DND-41 (cell line): ENCODE measurements around the gene SYNDIG1.

Source experiments
- ATAC-seq: fragments of 200-7000 bp; cut with Tn5 transposase; 3 replicates; pipeline ENCODE4 v1.9.1; 2021; ENCODE audit warnings: low read depth; ENCODE audit not compliant: insufficient read depth
- DNase-seq: peaks from one replicate; pipeline ENCODE4 v3.0.0-alpha.2; 2020
- H2AFZ ChIP-seq: 2 replicates; pipeline ENCODE4 v1.6.0; 2012; ENCODE audit warnings: low read depth, low read length
- H3K27ac ChIP-seq: 2 replicates; pipeline ENCODE4 v1.5.1; 2012; ENCODE audit warnings: low read length, inconsistent platforms
- H3K27me3 ChIP-seq: fragments of 200-600 bp; sonication (generic); 2 replicates; pipeline ENCODE4 v1.6.0; 2012; ENCODE audit warnings: low read length, mild to moderate bottlenecking, inconsistent platforms; ENCODE audit not compliant: insufficient read depth, poor library complexity
- H3K36me3 ChIP-seq: 2 replicates; pipeline ENCODE4 v1.5.1; 2012; ENCODE audit warnings: low read length, inconsistent platforms; ENCODE audit not compliant: insufficient read depth
- H3K4me1 ChIP-seq: 2 replicates; pipeline ENCODE4 v1.5.1; 2012; ENCODE audit warnings: mild to moderate bottlenecking, low read length; ENCODE audit not compliant: insufficient read depth
- H3K4me2 ChIP-seq: 2 replicates; pipeline ENCODE4 v1.6.0; 2012; ENCODE audit warnings: mild to moderate bottlenecking, moderate library complexity, low read length, inconsistent platforms; ENCODE audit not compliant: insufficient read depth
- H3K4me3 ChIP-seq, 2 experiments: fragments of 200-600 bp in 1 of 2; shearing (Covaris generic) in 1 of 2; 2 replicates each; pipeline ENCODE4 v1.5.1; 2012 to 2016; ENCODE audit warnings: inconsistent platforms in 2 of 2, low read length in 2 of 2, mild to moderate bottlenecking in 2 of 2, low read depth in 1 of 2, moderate library complexity in 1 of 2
- H3K79me2 ChIP-seq: 2 replicates; pipeline ENCODE4 v1.6.0; 2012; ENCODE audit warnings: low read length, inconsistent platforms; ENCODE audit not compliant: insufficient read depth
- H3K9ac ChIP-seq: 2 replicates; pipeline ENCODE4 v1.6.0; 2012; ENCODE audit warnings: low read depth, mild to moderate bottlenecking, inconsistent platforms, low read length, moderate library complexity
- H3K9me3 ChIP-seq: 2 replicates; pipeline ENCODE4 v1.5.1; 2012; ENCODE audit warnings: low read length, moderate library complexity, mild to moderate bottlenecking, inconsistent platforms; ENCODE audit not compliant: insufficient read depth, severe bottlenecking
- H4K20me1 ChIP-seq: 2 replicates; pipeline ENCODE4 v1.6.0; 2012; ENCODE audit warnings: low read length; ENCODE audit not compliant: insufficient read depth
- CTCF ChIP-seq: IDR thresholded peaks from 2 replicates; pipeline ENCODE4 v1.5.1; 2012; ENCODE audit warnings: borderline replicate concordance, low read length, moderate library complexity, mild to moderate bottlenecking; ENCODE audit not compliant: poor library complexity, severe bottlenecking; ENCODE audit errors: extremely low read depth
- EZH2 ChIP-seq: IDR thresholded peaks from 3 replicates; pipeline ENCODE4 v1.6.1; 2012; ENCODE audit warnings: borderline replicate concordance, low read depth, mild to moderate bottlenecking, moderate library complexity, low read length, inconsistent platforms; ENCODE audit not compliant: severe bottlenecking

SYNDIG1 gene

DNA sequence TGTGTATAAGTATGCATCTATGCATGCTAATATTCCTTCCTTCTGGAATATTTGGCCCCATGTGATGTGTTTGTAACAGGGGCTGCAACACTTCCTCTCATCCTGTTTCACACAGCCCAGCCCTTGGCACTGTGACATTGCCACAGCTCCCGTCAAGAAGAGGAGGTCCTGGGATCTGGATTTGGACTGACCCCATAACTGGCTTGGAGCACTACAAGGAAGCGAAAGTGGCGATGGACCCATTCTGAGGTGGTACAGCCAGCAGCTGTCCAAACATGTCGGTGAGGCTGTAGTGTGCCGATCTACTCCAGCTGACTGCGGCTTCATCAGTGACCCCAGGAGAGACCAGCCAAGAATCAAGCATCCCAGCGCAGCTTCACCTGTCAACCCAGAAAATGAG lies 18.2 kb downstream of the SYNDIG1 start:
- no peaks in the 10 kb centered on the region for H3K36me3 ChIP-seq
- no peaks in the 10 kb centered on the region for H4K20me1 ChIP-seq
- no peak for DNase-seq
- H3K9me3 ChIP-seq = no peaks in the 10 kb centered on the region
- no peak overlapping the region for H3K27ac ChIP-seq
- H2AFZ ChIP-seq = no peak overlapping the region
- no peak overlapping the region for H3K4me2 ChIP-seq
- no peaks in the 10 kb centered on the region for H3K27me3 ChIP-seq
- TF ChIP-seq CTCF = no peak
- no peak for TF ChIP-seq EZH2
- H3K79me2 ChIP-seq = no peaks in the 10 kb centered on the region
- ATAC-seq = no peak
- H3K4me1 ChIP-seq = no peaks in the 10 kb centered on the region
- no peak overlapping the region for H3K4me3 ChIP-seq
- H3K9ac ChIP-seq = no peak overlapping the region

GRCh38 chr20:24488064-24488799 lies 18.8 kb downstream of the SYNDIG1 start:
- H3K4me1 ChIP-seq = no peaks in the 10 kb centered on the region
- ATAC-seq (no peak), DNase-seq (no peak)
- H3K27ac ChIP-seq = no peak overlapping the region
- no peaks in the 10 kb centered on the region for H3K36me3 ChIP-seq
- H3K4me3 ChIP-seq = no peak overlapping the region
- TF ChIP-seq EZH2 = no peak
- TF ChIP-seq CTCF = no peak
- no peaks in the 10 kb centered on the region for H3K79me2 ChIP-seq
- no peaks in the 10 kb centered on the region for H3K27me3 ChIP-seq
- no peak overlapping the region for H3K4me2 ChIP-seq
- no peak overlapping the region for H3K9ac ChIP-seq
- no peak overlapping the region for H2AFZ ChIP-seq
- no peaks in the 10 kb centered on the region for H3K9me3 ChIP-seq
- H4K20me1 ChIP-seq = no peaks in the 10 kb centered on the region

GRCh38 chr20:24488800-24489175 lies 19.4 kb downstream of the SYNDIG1 start:
- H3K9ac ChIP-seq = no peak overlapping the region
- no peak overlapping the region for H2AFZ ChIP-seq
- H3K27me3 ChIP-seq = no peaks in the 10 kb centered on the region
- no peaks in the 10 kb centered on the region for H3K4me1 ChIP-seq
- no peak for DNase-seq
- H3K9me3 ChIP-seq = no peaks in the 10 kb centered on the region
- H3K79me2 ChIP-seq = no peaks in the 10 kb centered on the region
- no peak for ATAC-seq
- no peak overlapping the region for H3K27ac ChIP-seq
- TF ChIP-seq CTCF (no peak), EZH2 (no peak)
- no peak overlapping the region for H3K4me3 ChIP-seq
- no peaks in the 10 kb centered on the region for H4K20me1 ChIP-seq
- no peak overlapping the region for H3K4me2 ChIP-seq
- no peaks in the 10 kb centered on the region for H3K36me3 ChIP-seq
